ENCODE data around the gene DSC3.

GRCh38 chr18:31043709-31044108, 1.2 kb upstream of the DSC3 start:
- TF ChIP-seq SIN3A (IDR thresholded peaks at IDR 0.05; ENCODE audit: low read depth) (no peak), ZBTB33 (IDR thresholded peaks at IDR 0.05; ENCODE audit: extremely low read depth, insufficient replicate concordance, low read length) (no peak), ATF3 (IDR thresholded peaks at IDR 0.05) (no peak), JUND (IDR thresholded peaks at IDR 0.05) (no peak), POLR2A (IDR thresholded peaks at IDR 0.05; ENCODE audit: borderline replicate concordance, extremely low read depth, insufficient read depth, insufficient read length) (no peak), CTCF (IDR thresholded peaks at IDR 0.05 in 2 of 3, conservative IDR thresholded peaks at IDR 0.05 in 1 of 3; ENCODE audit: borderline replicate concordance in 1 of 3, insufficient read depth in 1 of 3, low read depth in 2 of 3, low read length in 2 of 3) (no peak), ZNF274 (IDR thresholded peaks at IDR 0.05; ENCODE audit: low read depth, low read length) (no peak)
